Mucosa of descending colon (tissue), 3 donors: ENCODE measurements around the gene PTPRD. TPM values are rescaled to one million over a fixed set of nuclear protein-coding genes. Genes with fewer than 3 reads are reported as not detected.
"Not testable (repeated sequence)": the region's sequence is repeated elsewhere in the genome, so short reads cannot be mapped to it uniquely, and the experiment has no call there.

Experiments used
- ATAC-seq: fragments of 200-7000 bp; cut with Tn5 transposase; one replicate; pipeline ENCODE4 v1.9.1; 2020; ENCODE audit warnings: mild to moderate bottlenecking, moderate library complexity
- DNase-seq, 3 donors: peaks; one replicate each; pipeline ENCODE4 v3.0.0-alpha.2; 2020
- H3K36me3 ChIP-seq: fragments of 200-600 bp; one replicate; pipeline ENCODE4 v1.8.0; 2021; ENCODE audit warnings: low read depth, mild to moderate bottlenecking
- H3K4me1 ChIP-seq: fragments of 200-600 bp; one replicate; pipeline ENCODE4 v1.8.0; 2021; ENCODE audit warnings: low read depth, mild to moderate bottlenecking
- H3K4me3 ChIP-seq: fragments of 200-600 bp; one replicate; pipeline ENCODE4 v1.8.0; 2021; ENCODE audit warnings: mild to moderate bottlenecking
- H3K9me3 ChIP-seq: fragments of 200-600 bp; one replicate; pipeline ENCODE4 v1.8.0; 2021; ENCODE audit warnings: mild to moderate bottlenecking
- intact Hi-C, 2 donors: fragments of 100-400 bp; cut with DNase I in 1 of 2; cut with micrococcal nuclease in 1 of 2; formaldehyde crosslinking; loops; one replicate each; pipeline versions ENCODE4 v1.11.0 to v1.11.1; 2022; cut with DNase I, micrococcal nuclease
- total RNA-seq, 3 donors: library from RNA; stranded (reverse); fragmentation: NEBNext Ultra II Directional in 2 of 3; extraction: Animal tissue kit (Norgen Biotek cat#: 25700) in 2 of 3; gene quantifications; one replicate each; pipeline versions ENCODE4 v1.2.1 to v1.2.4, GENCODE V29; 2021 to 2023
- TF ChIP-seq, protein P1 (sequence below): fragments of 200-600 bp; IDR thresholded peaks from one replicate; pipeline ENCODE4 v1.8.0; 2022; ENCODE audit warnings: antibody characterized with exemption, mild to moderate bottlenecking
- donor health status: DM: no; HTN: no; CAD: no; lungs with moderate emphysema.
- donor health status: DM: no; HTN: no; CAD: no.
- donor health status: DM: no; HTN: yes; CAD: no.

PTPRD gene
- total RNA-seq, 3 donors from 2014 or later = 52.7 to 128 (median 113) TPM

DNA sequence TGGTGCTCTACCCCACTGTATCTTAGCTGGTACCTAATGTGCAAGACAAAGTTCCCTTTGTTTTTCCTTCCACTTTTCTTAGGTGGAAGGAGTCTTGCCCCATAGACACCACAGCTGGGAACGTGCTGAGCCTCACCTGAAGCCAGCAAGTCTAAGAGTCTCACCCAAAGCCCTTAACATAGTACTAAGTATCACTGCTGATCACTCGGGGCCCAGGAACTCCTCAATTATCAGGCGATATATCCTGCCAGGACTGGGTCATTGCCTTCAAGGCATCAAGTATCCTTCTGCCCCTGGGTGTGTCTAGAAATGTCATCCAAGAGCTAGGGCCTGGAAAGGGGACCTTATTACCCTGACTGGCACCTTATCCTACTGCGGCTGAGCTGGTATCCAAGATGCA, 123.9 kb downstream of the PTPRD start:
- Histone ChIP-seq H3K4me3 (no peak overlapping the region), H3K36me3 (no peaks in the 10 kb centered on the region), H3K9me3 (peaks cover 13% of the 10 kb centered on the region), H3K4me1 (no peaks in the 10 kb centered on the region)
- intact Hi-C loops = no loop called here
- no peak for ATAC-seq
- DNase-seq = no peak
- TF ChIP-seq, protein P1, sequence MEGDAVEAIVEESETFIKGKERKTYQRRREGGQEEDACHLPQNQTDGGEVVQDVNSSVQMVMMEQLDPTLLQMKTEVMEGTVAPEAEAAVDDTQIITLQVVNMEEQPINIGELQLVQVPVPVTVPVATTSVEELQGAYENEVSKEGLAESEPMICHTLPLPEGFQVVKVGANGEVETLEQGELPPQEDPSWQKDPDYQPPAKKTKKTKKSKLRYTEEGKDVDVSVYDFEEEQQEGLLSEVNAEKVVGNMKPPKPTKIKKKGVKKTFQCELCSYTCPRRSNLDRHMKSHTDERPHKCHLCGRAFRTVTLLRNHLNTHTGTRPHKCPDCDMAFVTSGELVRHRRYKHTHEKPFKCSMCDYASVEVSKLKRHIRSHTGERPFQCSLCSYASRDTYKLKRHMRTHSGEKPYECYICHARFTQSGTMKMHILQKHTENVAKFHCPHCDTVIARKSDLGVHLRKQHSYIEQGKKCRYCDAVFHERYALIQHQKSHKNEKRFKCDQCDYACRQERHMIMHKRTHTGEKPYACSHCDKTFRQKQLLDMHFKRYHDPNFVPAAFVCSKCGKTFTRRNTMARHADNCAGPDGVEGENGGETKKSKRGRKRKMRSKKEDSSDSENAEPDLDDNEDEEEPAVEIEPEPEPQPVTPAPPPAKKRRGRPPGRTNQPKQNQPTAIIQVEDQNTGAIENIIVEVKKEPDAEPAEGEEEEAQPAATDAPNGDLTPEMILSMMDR = no peak

DNA sequence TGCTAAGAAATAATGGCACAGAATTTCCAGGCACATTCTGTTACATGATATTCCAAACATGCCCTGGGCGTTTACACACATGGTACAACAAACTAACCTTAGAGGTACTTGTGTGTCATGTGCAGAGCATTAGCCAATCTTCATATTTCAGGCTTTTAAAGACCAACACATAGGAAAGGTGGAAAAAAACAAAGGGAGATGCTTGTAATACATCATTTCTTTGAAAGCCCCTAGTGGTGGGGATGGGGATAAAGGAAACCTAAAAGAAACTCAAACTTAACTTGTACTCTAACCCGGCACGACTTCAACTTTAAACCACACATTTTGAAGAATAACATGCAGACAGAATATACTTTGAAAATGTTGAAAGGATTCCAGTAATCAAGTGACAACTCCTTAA, 133.6 kb downstream of the PTPRD start:
- H3K9me3 ChIP-seq = peaks cover 26% of the 10 kb centered on the region
- H3K4me1 ChIP-seq = no peaks in the 10 kb centered on the region
- no peak overlapping the region for H3K4me3 ChIP-seq
- intact Hi-C loops = no loop called here
- TF ChIP-seq, protein P1 = no peak
- DNase-seq (no peak), ATAC-seq (no peak)
- H3K36me3 ChIP-seq = no peaks in the 10 kb centered on the region

DNA sequence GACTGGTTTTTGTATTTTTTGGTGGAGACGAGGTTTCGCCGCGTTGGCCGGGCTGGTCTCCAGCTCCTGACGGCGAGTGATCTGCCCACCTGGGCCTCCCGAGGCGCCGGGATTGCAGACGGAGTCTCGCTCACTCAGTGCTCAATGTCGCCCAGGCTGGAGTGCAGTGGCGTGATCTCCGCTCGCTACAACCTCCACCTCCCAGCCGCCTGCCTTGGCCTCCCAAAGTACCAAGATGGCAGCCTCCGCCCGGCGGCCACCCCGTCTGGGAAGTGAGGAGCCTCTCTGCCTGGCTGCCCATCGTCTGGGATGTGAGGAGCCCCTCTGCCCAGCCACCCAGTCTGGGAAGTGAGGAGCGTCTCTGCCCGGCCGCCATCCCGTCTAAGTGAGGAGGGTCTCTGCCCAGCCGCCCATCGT, 163.6 kb downstream of the PTPRD start:
- H3K36me3 ChIP-seq, H3K4me3 ChIP-seq, intact Hi-C loops, ATAC-seq, H3K4me1 ChIP-seq: not testable (repeated sequence)
- peaks cover 21% of the 10 kb centered on the region for H3K9me3 ChIP-seq
- DNase-seq = peak in 1 of 3 donors; percentile 32

DNA sequence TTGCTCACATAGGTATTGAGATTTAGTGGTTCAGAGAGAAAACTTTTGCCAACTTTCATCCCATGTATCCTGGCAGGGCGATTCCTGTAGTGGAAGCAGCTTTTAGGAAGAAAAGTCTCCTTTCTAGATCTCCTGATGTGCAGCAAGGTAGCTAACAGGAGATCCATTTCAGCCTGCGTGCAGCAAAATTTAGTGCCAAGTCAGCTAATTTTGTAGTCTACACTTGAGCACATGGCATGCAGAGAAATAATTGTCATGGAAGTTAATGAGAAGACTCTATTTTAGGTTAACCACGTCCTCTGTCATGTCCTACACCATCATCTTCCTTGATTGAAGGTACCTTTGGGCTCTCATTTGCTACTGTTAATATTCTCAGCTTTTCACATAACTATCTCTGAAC, 165.8 kb downstream of the PTPRD start:
- DNase-seq (no peak), ATAC-seq (no peak)
- Histone ChIP-seq H3K4me3 (no peak overlapping the region), H3K4me1 (no peaks in the 10 kb centered on the region), H3K36me3 (no peaks in the 10 kb centered on the region), H3K9me3 (peaks cover 14% of the 10 kb centered on the region)
- intact Hi-C loops = no loop called here
- TF ChIP-seq, protein P1 = no peak

DNA sequence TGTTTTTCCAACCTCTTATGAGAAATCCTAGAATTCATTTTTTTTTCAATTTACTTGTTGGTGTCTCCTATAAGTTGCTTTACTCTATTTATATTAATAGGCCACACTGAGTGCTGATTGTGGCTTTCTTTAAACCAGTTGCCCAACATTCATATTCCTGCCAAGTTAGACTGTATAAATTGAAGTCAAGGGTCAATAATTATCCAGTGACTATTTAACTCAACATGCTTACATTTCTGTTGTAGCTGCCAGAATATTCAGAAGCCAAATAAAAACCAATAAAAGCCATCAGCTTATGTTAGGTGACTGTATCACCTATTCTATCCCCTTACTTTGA, 169.0 kb downstream of the PTPRD start:
- no peaks in the 10 kb centered on the region for H3K4me1 ChIP-seq
- TF ChIP-seq, protein P1 = no peak

DNA sequence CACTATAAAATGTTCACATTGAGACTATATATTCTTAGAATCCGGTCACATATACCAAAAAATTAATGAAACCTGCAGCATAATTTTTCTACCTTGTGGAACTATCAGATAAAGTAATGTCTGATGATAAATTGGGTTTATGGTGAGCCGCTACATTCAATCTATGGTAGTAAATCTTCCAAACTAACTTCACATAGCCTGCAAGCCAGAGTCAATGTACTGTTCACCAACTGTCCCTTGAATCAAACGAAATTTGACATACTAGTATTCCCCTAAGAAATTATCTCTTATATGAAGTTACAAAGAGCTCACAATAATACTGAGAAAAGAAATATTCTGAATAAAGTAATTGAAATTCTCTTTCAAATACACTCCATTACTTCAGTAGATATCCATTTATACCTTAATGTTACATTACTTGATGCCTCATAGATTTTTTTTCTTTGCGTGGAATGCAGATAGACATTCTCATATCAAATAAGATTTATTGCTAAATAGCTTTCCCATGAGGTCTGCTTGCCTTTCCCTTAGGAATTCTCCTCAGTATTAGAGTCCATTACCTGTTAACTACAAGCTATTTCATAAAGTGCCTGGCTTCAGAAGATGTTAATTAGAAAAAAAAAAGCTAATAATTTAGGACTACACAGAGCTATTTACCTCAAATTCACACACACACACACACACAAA, 169.5 kb downstream of the PTPRD start:
- no peak for ATAC-seq

More for the DNA sequence above, 169.0 kb downstream of the PTPRD start:
- intact Hi-C loops = no loop called here
- no peak for DNase-seq
- Histone ChIP-seq H3K36me3 (no peaks in the 10 kb centered on the region), H3K4me3 (no peak overlapping the region), H3K9me3 (peaks cover 6% of the 10 kb centered on the region)
- ATAC-seq = no peak

More for the DNA sequence above, 169.5 kb downstream of the PTPRD start:
- Histone ChIP-seq H3K4me3 (no peak overlapping the region), H3K36me3 (no peaks in the 10 kb centered on the region), H3K9me3 (peaks cover 4% of the 10 kb centered on the region), H3K4me1 (no peaks in the 10 kb centered on the region)
- DNase-seq = no peak
- TF ChIP-seq, protein P1 = no peak
- intact Hi-C loops = no loop called here
